GM18505 (cell line): ENCODE data around the gene COX17.
A peak's percentile ranks its signal among the peaks of the same experiment; 100 is the strongest.
"Not testable (repeated sequence)": the region's sequence is repeated elsewhere in the genome, so short reads cannot be mapped to it uniquely, and the experiment has no call there.

Experiments used
- ATAC-seq: cut with Tn5 transposase; IDR thresholded peaks from one replicate; pipeline ENCODE4 v1.9.1; 2021; ENCODE audit not compliant: unreplicated experiment
- POLR2A ChIP-seq: IDR thresholded peaks from 4 replicates; pipeline ENCODE4 v1.6.1; 2011; ENCODE audit warnings: borderline replicate concordance; ENCODE audit not compliant: insufficient read depth, insufficient read length; ENCODE audit errors: extremely low read depth

Gene COX17

GRCh38 chr3:119683421-119683820 is 6.2 kb upstream of the COX17 start:
- TF ChIP-seq POLR2A: no peak
- no peak for ATAC-seq

DNA sequence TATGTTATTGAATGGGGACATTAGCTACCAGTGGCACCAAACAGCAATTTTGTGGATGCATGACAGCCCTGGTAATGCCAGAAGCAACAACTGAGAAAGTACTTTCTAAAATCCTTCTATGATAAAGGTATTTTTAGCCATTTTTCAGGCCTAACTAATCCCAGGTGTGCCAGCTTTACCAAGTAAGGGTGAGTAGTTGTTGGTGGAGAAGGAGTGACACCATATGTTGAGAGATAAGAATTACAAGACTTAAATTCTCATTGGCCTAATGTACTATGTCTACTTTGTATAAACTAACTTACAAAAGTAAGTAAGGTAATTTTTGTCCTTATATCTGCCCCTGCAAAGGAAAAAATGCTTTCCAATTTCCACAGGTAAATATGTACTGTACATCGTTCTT is 4.1 kb upstream of the COX17 start:
- TF ChIP-seq POLR2A: no peak
- peak; percentile 30 for ATAC-seq

DNA sequence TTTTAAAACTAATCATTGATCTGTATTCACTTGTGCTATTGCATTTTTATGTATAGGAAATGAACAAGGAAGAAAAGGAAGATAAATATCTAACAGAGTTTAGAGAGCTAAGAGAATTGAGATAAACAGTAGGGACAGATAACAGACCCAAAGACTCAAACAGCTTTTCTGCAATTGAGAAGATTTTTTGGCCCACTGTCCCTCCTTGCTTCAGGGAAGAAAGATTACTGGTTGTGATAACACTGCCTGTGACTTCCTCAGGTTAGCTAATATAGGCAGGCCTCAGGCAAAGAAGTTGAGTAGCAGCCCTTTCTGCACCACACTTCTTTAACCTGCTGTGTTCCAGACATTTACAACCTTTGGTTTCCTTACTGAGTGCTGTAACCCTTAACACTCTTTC is 2.7 kb upstream of the COX17 start:
- no peak for TF ChIP-seq POLR2A
- no peak for ATAC-seq

GRCh38 chr3:119678209-119678608 is 1.0 kb upstream of the COX17 start:
- ATAC-seq: not testable (repeated sequence)

DNA sequence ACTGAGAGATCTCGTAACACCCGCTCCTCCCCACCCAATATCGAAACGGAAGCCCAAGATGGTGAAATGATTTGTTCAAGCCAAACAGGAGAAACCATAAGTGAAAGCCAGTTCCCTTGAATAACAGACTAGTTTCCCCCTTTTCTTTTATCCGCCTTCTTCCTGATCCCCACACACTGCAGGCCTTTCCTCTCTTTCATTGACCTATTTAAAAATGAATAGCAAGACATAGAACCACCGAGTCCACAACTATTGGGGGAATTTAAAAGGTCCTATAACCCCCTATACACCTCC is 382 bp upstream of the COX17 start:
- TF ChIP-seq POLR2A: no peak

DNA sequence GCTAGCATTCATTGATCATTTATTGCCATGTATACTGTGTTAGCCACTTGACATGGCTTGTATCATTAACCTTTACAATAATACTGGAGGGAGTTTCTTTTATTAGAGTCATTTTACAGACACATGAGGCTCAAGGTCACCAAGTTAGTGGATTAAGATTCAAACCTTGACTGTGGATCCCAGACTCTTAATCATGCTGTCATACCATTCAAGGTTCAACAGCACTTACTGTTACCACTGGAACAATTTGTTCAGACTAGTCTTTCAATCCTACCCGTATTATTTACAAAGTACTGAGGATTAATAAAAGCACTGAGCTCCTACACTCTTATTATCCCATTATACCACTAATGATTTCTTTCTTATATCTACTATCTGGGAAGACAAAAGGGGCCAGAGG is 1.2 kb downstream of the COX17 start:
- ATAC-seq: no peak
- TF ChIP-seq POLR2A: no peak

More for the DNA sequence above, 382 bp upstream of the COX17 start:
- ATAC-seq: no peak

GRCh38 chr3:119675188-119675874 is 1.9 kb downstream of the COX17 start:
- TF ChIP-seq POLR2A: no peak
- ATAC-seq: no peak

DNA sequence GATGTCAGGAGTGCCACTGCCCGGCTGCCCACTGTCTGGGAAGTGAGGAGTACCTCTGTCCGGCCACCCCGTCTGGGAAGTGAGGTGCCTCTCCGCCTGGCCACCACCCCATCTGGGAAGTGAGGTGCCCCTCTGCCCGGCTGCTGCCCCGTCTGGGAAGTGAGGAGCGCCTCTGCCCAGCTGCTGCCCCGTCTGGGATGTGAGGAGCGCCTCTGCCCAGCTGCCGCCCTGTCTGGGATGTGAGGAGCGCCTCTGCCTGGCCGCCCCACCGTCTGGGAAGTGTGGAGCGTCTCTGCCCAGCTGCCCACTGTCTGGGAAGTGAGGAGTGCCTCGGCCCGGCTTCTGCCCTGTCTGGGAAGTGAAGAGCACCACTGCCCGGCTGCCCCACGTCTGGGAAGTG is 3.3 kb downstream of the COX17 start:
- ATAC-seq: no peak
- no peak for TF ChIP-seq POLR2A

GRCh38 chr3:119672776-119673175 is 4.4 kb downstream of the COX17 start:
- ATAC-seq: no peak
- no peak for TF ChIP-seq POLR2A

- ATAC-seq: no peak
- no peak for TF ChIP-seq POLR2A
Measured at GRCh38 chr3:119669906-119670570, 7.2 kb downstream of the COX17 start.

GRCh38 chr3:119665954-119666559 is 11.1 kb downstream of the COX17 start:
- no peak for TF ChIP-seq POLR2A
- no peak for ATAC-seq

- TF ChIP-seq POLR2A: no peak
- ATAC-seq: no peak
Measured at GRCh38 chr3:119664850-119665379, 12.3 kb downstream of the COX17 start.

DNA sequence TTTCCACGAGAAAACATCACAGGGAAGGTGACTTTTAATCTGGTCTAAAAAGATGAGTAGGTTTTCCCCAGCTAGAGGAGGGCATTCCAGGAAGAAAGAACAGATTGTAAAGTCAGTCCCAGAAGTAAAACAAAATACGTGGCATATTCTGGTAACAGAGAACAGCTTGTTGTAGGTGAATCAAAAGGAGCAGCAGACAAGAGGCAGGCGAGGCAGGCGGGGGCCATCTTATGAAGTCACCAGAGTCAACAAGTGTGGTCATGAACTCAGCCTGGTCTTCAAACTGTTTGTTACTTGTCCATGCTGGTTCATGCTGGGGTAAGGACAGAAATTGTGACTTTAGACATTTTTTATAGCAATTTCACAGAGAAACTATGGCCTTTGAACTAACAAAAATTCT is 12.8 kb downstream of the COX17 start:
- no peak for ATAC-seq
- no peak for TF ChIP-seq POLR2A

GRCh38 chr3:119663885-119664284 is 13.3 kb downstream of the COX17 start:
- TF ChIP-seq POLR2A: no peak
- no peak for ATAC-seq
